CD4-positive, alpha-beta T cell treated with Interleukin-15 for 1 hour (primary cell): ENCODE data around the gene METRNL.
A peak's percentile ranks its signal among the peaks of the same experiment; 100 is the strongest.
"Not testable (repeated sequence)": the region's sequence is repeated elsewhere in the genome, so short reads cannot be mapped to it uniquely, and the experiment has no call there.

Experiments used
- DNase-seq: peaks from one replicate; pipeline ENCODE4 v3.0.0-alpha.2; 2020

Gene METRNL

GRCh38 chr17:83079352-83079747, at the start of gene METRNL:
METRNL (plus strand) TSS chr17:83079609; CDS start chr17:83079816, 207 bp downstream.
- DNase-seq = peak; percentile 64

- DNase-seq = no peak
These were observed 49.0 kb upstream of the METRNL start for GRCh38 chr17:83030432-83030831.

GRCh38 chr17:83031321-83031945, 48.0 kb upstream of the METRNL start:
- DNase-seq = no peak

- DNase-seq = not testable (repeated sequence)
These were observed 47.4 kb upstream of the METRNL start for GRCh38 chr17:83031946-83032451.

DNA sequence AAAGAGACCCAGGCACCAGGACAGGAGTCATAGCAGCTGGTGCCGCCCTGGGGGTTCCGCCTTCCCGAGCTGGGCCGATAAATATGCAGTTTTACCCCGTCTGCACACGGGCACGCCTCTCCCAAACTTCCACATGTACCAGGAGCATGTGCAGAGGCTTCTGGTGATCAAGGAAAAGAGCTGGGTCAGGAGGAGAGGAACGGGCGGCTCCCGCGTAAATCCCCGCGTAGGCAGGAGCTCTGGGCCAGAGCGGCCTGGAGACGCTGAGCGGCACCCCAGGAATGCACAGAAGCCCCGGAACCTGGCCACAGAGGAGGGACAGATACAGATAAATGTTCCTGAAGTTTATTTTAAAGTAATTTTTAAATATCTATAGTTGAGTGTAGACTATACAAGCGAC, 46.6 kb upstream of the METRNL start:
- no peak for DNase-seq

- no peak for DNase-seq
These were observed 44.9 kb upstream of the METRNL start for GRCh38 chr17:83034525-83034924.

DNA sequence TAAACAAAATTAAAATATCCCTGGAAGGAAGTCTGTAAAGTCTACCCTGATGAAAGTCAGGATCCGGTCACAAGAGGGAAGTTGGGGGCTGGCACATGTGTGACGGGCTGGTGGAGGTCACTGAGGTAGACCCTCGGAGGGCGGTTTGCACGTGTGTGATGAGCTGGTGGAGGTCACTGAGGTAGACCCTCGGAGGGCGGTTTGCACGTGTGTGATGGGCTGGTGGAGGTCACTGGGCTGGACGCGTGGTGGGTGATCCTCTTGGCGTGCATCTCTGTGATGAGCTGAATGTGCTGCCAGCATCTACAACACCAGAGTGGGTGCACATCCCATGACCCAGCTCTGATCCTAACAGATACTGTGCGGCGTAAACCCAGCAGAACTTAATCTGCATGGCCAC, 43.7 kb upstream of the METRNL start:
- no peak for DNase-seq

GRCh38 chr17:83036193-83036592, 43.2 kb upstream of the METRNL start:
- no peak for DNase-seq

GRCh38 chr17:83036666-83037065, 42.7 kb upstream of the METRNL start:
- DNase-seq = no peak

DNA sequence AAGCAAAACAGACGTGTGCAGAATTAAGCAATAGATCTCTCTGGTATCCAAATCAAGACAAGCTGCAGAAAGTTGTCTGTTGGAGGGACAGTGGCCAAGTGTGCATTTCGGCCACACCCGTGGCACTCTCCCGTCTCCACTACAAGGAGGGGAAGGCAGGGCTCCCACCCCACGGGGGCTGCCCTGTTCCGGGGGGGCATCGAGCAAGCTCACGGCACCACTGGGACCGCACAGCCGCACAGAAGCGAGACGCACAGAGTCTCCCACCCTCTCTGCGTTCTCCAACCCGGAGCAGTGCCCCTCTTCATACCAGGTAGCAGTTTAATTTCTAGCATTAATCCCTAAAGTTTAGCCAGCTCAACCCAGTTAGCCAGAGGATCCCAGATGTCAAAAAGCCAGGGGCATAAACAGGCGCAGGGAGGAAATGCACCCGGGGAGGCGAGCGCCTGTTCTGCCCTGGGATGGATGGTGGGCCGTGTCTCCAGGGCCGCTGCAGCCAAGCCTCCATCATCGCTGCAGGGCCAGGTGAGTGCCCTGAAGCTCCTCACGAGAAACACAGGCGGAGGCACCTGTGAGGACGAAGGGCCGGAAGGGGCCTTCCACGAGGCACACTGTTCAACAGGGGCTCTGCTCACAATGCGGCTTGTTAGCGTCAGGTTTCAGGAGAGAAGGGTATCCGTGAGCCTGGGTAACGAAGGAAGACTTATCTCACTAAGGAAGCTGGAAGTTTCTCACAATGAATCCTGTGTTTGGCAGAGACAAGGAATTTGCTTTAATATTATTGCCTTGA, 42.1 kb upstream of the METRNL start:
- no peak for DNase-seq

GRCh38 chr17:83037874-83038165, 41.6 kb upstream of the METRNL start:
- no peak for DNase-seq

DNA sequence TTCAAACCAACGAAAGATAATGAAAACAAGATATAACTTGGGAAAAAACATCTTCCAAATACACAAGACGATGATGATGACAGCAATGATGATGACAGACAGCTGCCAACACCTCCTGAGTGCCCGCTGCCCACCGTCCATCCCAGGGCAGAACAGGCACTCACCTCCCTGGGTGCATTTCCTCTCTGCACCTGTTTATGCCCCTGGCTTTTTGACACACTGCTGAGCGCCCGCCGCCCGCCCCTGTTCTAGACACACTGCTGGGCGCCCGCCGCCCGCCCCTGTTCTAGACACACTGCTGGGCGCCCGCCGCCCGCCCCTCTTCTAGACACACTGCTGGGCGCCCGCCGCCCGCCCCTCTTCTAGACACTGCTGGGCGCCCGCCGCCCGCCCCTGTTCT, 40.4 kb upstream of the METRNL start:
- not testable (repeated sequence) for DNase-seq

DNA sequence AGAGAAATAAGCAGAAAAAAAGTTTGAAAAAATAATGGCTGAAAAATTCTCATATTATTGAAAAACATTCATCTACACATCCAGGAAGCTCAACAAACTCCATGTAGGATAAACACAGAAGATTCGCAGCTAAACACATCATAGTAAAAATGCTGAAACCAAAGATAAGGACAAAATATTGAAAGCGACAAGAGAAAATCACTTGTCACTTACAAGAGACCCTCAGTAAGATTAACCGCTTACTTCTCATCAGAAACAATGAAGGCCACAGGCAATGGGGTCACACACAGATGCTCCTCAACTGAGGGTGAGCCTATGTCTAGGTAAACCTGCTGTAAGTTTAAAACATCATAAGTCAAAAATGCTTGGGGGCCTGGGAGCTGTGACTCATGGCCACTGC, 38.1 kb upstream of the METRNL start:
- DNase-seq = no peak

GRCh38 chr17:83042522-83043158, 36.8 kb upstream of the METRNL start:
- DNase-seq = no peak

- DNase-seq = not testable (repeated sequence)
These were observed 34.9 kb upstream of the METRNL start for GRCh38 chr17:83044479-83044878.

DNA sequence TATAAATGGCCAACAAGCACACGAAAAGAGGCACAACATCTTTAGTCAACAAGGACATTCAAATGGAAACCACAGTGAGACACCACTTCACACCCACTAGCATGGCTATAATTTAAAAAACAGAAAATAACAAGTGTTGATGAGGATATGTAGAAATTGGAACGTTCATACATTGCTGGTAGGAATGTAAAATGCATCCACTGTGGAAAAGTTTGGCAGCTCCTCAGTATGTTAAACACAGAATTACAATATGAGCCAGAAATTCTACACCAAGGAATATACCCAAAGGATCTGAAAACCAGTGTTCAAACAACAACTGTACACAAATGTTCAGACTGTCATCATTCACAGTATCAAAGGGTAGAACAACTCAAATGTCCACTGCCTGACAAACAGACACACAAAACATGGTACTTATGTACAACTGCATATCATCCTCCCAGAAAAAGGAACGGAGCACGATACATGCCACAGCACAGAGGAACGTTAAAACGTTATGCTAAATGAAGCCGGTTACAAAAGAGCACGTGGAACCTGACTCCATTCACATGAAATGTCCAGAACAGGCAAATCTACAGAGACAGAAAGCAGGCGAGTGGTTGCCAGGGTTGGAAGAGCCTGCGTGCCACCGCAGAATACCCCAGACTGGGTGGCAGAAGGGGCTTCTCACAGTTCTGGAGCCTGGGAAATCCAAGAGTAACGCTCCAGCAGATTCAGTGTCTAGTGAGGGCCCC, 32.8 kb upstream of the METRNL start:
- no peak for DNase-seq

- no peak for DNase-seq
These were observed 32.3 kb upstream of the METRNL start for GRCh38 chr17:83047182-83047478.

DNA sequence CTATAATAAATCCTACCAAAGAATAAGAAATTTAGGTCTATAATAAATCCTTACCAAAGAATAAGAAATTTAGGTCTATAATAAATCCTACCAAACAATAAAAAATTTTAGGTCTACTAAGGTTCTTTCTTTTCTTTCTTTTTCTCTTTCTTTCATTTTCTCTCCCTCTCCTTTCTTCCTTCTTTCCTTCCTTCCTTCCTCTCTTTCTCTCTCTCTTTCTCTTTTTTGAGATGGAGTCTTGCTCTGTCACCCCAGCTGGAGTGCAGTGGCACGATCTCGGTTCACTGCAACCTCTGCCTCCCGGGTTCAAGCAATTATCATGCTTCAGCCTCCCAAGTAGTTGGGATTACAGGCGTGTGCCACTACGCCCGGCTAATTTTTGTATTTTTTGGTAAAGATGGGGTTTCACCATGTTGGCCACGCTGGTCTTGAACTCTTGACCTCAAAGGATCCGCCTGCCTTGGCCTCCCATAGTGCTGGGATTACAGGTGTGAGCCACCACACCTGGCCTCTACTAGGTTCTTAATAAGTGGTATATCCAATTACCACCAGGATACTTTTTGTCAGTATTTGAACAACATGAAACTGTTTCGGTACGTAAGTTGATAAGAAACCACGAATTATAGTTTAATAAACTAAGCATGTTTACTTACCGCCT, 31.5 kb upstream of the METRNL start:
- not testable (repeated sequence) for DNase-seq

DNA sequence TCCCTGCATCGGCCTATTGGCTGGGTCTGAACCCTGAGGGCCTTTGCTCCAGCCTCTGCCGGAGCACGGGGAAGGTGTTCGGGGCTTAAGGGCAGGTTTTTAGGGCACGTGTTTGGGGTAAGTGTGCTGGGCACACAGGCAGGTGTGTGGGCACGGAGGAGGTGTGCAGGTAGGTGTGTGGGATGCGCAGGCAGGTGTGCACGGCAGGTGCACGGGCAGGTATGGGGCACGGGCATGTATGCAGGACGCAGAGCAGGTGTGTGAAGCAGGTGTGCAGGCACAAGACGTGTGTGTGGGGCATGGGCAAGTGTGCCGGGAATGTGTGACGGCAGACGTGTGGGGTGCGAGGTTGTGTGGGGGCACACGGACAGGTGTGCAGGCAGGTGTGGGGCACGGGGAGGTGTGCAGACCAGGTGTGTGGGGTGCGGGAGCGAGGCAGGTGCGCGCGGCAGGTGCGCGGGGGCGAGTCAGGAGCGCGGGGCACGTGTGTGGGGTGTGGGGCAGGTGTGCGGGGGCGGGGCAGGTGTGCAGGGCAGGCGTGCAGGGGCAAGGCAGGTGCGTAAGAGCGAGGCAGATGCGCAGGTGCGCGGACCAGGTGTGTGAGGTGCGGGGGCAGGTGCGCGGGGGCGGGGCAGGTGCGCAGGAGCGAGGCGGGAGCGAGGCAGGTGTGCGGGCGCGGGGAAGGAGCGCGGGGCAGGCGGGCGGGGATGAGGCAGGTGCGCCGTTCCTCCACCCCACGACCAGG, 28.6 kb upstream of the METRNL start:
- DNase-seq = no peak

GRCh38 chr17:83051396-83052240, 27.8 kb upstream of the METRNL start:
- peak; percentile 98 for DNase-seq

DNA sequence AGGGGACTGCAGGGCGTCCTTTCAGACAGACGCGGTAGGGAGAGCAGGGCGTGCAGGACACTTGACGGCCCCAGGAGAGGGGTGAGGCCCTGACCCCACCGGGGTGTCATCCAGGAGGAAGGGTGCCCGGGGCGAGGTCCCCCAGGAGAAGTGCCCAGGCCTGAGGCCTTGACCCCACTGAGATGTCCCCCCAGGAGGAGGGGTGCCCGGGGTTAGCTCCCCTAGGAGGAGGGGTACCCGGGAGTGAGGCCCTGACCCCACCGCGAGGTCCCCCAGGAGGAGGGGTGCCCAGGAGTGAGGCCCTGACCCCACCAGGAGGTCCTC, 27.2 kb upstream of the METRNL start:
- no peak for DNase-seq
